Upper lobe of right lung (tissue), 1 donor: Measurements from ENCODE around the gene DSE. TPM values are rescaled to one million over a fixed set of nuclear protein-coding genes. Genes with fewer than 3 reads are reported as not detected.

Source experiments
- ATAC-seq: fragments of 200-7000 bp; cut with Tn5 transposase; one replicate; pipeline ENCODE4 v1.9.1; 2020; ENCODE audit warnings: mild to moderate bottlenecking, moderate library complexity
- DNase-seq: peaks from one replicate; pipeline ENCODE4 v3.0.0-alpha.2; 2020
- H3K27ac ChIP-seq: fragments of 200-600 bp; one replicate; pipeline ENCODE4 v1.8.0; 2022
- H3K27me3 ChIP-seq: fragments of 200-600 bp; one replicate; pipeline ENCODE4 v1.8.0; 2022; ENCODE audit warnings: mild to moderate bottlenecking
- H3K36me3 ChIP-seq: fragments of 200-600 bp; one replicate; pipeline ENCODE4 v1.8.0; 2022
- H3K4me1 ChIP-seq: fragments of 200-600 bp; one replicate; pipeline ENCODE4 v1.8.0; 2022
- H3K4me3 ChIP-seq: fragments of 200-600 bp; one replicate; pipeline ENCODE4 v1.8.0; 2022; ENCODE audit warnings: mild to moderate bottlenecking
- H3K9me3 ChIP-seq: fragments of 200-600 bp; one replicate; pipeline ENCODE4 v1.8.0; 2022
- intact Hi-C: fragments of 100-400 bp; cut with DNase I; formaldehyde crosslinking; loops from one replicate; pipeline ENCODE4 v1.11.0; 2022
- total RNA-seq: library from RNA; stranded (reverse); fragmentation: NEBNext Ultra II Directional; extraction: Animal tissue kit (Norgen Biotek cat#: 25700); gene quantifications from one replicate; pipeline ENCODE4 v1.2.1, GENCODE V29; 2021
- TF ChIP-seq, protein P1 (sequence below): fragments of 200-600 bp; IDR thresholded peaks from one replicate; pipeline ENCODE4 v1.8.0; 2022; ENCODE audit warnings: antibody characterized with exemption
- donor health status: DM: no; HTN: yes; CAD: no; lungs with severe emphysema.

Gene DSE
- total RNA-seq, 1 donor from 2014 or later: 47.6 TPM

DNA sequence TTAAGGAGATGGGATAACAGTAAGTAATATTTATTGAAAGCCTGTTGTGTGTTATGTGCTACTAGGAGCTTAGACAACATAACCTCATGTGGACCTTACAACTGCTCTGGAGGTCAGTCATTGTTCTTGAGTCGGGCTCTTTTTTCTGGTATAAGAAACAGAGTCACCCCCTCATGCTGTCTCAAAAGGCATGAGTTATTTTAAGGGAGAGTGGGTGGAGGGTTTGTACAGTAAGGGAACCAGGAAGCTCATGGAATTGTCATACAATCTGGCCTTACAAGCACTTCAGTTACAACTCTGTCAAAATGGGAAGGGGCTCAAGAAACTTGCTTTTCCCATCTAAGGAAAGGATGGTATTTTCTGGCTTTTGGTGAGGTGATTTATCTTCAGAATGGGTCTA is 16.5 kb upstream of the DSE start:
- no peaks in the 10 kb centered on the region for H3K36me3 ChIP-seq
- DNase-seq (no peak), ATAC-seq (no peak)
- H3K4me3 ChIP-seq: no peak overlapping the region
- H3K4me1 ChIP-seq: peaks cover 13% of the 10 kb centered on the region
- H3K27ac ChIP-seq: no peak overlapping the region
- no peaks in the 10 kb centered on the region for H3K27me3 ChIP-seq
- H3K9me3 ChIP-seq: no peaks in the 10 kb centered on the region
- TF ChIP-seq, protein P1, sequence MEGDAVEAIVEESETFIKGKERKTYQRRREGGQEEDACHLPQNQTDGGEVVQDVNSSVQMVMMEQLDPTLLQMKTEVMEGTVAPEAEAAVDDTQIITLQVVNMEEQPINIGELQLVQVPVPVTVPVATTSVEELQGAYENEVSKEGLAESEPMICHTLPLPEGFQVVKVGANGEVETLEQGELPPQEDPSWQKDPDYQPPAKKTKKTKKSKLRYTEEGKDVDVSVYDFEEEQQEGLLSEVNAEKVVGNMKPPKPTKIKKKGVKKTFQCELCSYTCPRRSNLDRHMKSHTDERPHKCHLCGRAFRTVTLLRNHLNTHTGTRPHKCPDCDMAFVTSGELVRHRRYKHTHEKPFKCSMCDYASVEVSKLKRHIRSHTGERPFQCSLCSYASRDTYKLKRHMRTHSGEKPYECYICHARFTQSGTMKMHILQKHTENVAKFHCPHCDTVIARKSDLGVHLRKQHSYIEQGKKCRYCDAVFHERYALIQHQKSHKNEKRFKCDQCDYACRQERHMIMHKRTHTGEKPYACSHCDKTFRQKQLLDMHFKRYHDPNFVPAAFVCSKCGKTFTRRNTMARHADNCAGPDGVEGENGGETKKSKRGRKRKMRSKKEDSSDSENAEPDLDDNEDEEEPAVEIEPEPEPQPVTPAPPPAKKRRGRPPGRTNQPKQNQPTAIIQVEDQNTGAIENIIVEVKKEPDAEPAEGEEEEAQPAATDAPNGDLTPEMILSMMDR: no peak
- intact Hi-C loops: no loop called here

- intact Hi-C loops: no loop called here
- Histone ChIP-seq H3K36me3 (no peaks in the 10 kb centered on the region), H3K27ac (no peak overlapping the region), H3K27me3 (no peaks in the 10 kb centered on the region), H3K9me3 (no peaks in the 10 kb centered on the region), H3K4me3 (no peak overlapping the region), H3K4me1 (peaks cover 13% of the 10 kb centered on the region)
- DNase-seq (no peak), ATAC-seq (peak; percentile 56)
- TF ChIP-seq, protein P1: no peak
Observed at GRCh38 chr6:116355796-116356195, 15.0 kb upstream of the DSE start.

DNA sequence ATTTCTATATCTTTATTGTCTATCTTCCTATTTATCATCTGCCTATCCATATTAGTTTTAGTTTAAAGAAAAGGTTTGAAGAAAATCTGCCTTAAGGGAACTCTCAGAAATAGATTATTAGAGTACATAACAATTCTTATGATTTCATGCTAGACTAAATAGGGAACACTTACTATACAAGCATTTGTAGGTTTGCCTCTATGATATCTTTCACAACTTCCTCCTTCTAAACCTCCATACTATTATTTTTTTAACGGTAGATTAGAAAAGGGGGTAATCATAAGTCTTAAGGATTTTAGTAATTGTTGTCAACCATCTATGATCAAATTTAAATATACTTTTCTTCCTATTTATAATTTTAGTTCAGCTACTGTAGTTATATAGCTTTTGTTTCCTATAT is 11.6 kb upstream of the DSE start:
- TF ChIP-seq, protein P1: no peak
- DNase-seq: no peak
- no peaks in the 10 kb centered on the region for H3K36me3 ChIP-seq
- H3K4me3 ChIP-seq: no peak overlapping the region
- no peaks in the 10 kb centered on the region for H3K9me3 ChIP-seq
- H3K27me3 ChIP-seq: no peaks in the 10 kb centered on the region
- H3K27ac ChIP-seq: no peak overlapping the region
- intact Hi-C loops: no loop called here
- no peak for ATAC-seq
- H3K4me1 ChIP-seq: peaks cover 5% of the 10 kb centered on the region

DNA sequence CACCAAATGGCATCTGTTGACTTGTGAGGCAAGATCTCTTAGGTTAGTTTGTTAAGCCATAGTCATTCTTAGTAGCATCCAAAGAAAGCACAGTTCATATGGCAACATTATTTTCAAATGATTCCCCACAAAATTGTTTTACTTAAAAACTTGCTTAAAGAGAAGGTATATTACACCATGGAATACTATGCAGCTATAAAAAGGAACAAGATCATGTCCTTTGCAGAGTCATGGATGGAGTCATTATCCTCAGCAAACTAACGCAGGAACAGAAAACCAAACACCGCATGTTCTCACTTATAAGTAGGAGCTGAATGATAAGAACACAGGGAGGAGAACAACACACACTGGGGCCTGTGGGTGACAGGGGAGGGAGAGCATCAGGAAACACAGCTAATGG is 10.9 kb upstream of the DSE start:
- no peaks in the 10 kb centered on the region for H3K36me3 ChIP-seq
- H3K4me3 ChIP-seq: no peak overlapping the region
- H3K9me3 ChIP-seq: no peaks in the 10 kb centered on the region
- DNase-seq: no peak
- no peak for ATAC-seq
- H3K27ac ChIP-seq: no peak overlapping the region
- intact Hi-C loops: no loop called here
- peaks cover 5% of the 10 kb centered on the region for H3K4me1 ChIP-seq
- TF ChIP-seq, protein P1: no peak
- H3K27me3 ChIP-seq: no peaks in the 10 kb centered on the region

GRCh38 chr6:116362276-116362675 is 8.5 kb upstream of the DSE start:
- peaks cover 5% of the 10 kb centered on the region for H3K4me1 ChIP-seq
- no peaks in the 10 kb centered on the region for H3K9me3 ChIP-seq
- H3K27me3 ChIP-seq: no peaks in the 10 kb centered on the region
- DNase-seq (no peak), ATAC-seq (no peak)
- no peak overlapping the region for H3K4me3 ChIP-seq
- intact Hi-C loops: no loop called here
- H3K36me3 ChIP-seq: no peaks in the 10 kb centered on the region
- H3K27ac ChIP-seq: no peak overlapping the region
- TF ChIP-seq, protein P1: no peak

GRCh38 chr6:116363759-116364158 is 7.0 kb upstream of the DSE start:
- Histone ChIP-seq H3K27me3 (no peaks in the 10 kb centered on the region), H3K27ac (no peak overlapping the region), H3K4me1 (peaks cover 5% of the 10 kb centered on the region), H3K36me3 (no peaks in the 10 kb centered on the region), H3K9me3 (no peaks in the 10 kb centered on the region), H3K4me3 (no peak overlapping the region)
- ATAC-seq (peak; percentile 39), DNase-seq (no peak)
- TF ChIP-seq, protein P1: no peak
- intact Hi-C loops: no loop called here
